HepG2 (cell line): ENCODE data around the gene TMEFF1.
"Not testable (repeated sequence)": the region's sequence is repeated elsewhere in the genome, so short reads cannot be mapped to it uniquely, and the experiment has no call there.

Source experiments
- MTA3 ChIP-seq: sonication (generic); formaldehyde crosslinking; IDR thresholded peaks from 2 replicates; pipeline ENCODE4 v1.4.0; 2020; ENCODE audit warnings: missing genetic modification reagents
- MXI1 ChIP-seq: IDR thresholded peaks from 3 replicates; pipeline ENCODE4 v1.6.1; 2012; ENCODE audit warnings: low read depth, low read length, inconsistent platforms, borderline replicate concordance
- NFE2L2 ChIP-seq: fragments of 150-350 bp; IDR thresholded peaks from 2 replicates; pipeline ENCODE4 v1.6.1; 2014; ENCODE audit warnings: low read length
- NR3C1 ChIP-seq: sonication (generic); formaldehyde crosslinking; IDR thresholded peaks from 2 replicates; pipeline ENCODE4 v1.4.0; 2020; ENCODE audit warnings: missing genetic modification reagents
- SNAI1 ChIP-seq: sonication (generic); formaldehyde crosslinking; IDR thresholded peaks from 2 replicates; pipeline ENCODE4 v1.5.0; 2020; ENCODE audit warnings: mild to moderate bottlenecking, missing genetic modification reagents, borderline replicate concordance

GRCh38 chr9:100507350-100507749, 34.4 kb downstream of the TMEFF1 start:
- TF ChIP-seq SNAI1 (CRISPR knock-in tag); NR3C1 (CRISPR knock-in tag); MTA3 (CRISPR knock-in tag); NFE2L2; MXI1: not testable (repeated sequence)
